H9 (cell line): ENCODE measurements around the gene ARF5. TPM values are rescaled to one million over a fixed set of nuclear protein-coding genes. Genes with fewer than 3 reads are reported as not detected.

ENCODE experiments used
- DNase-seq: peaks from one replicate; pipeline ENCODE4 v3.0.0-alpha.2; 2017
- H2AFZ ChIP-seq: one replicate; pipeline ENCODE4 v1.6.1; 2013; ENCODE audit warnings: mild to moderate bottlenecking, low read length, control low read depth, moderate library complexity
- H2AK5ac ChIP-seq: 2 replicates; pipeline ENCODE4 v1.6.1; 2013; ENCODE audit warnings: low read length, control low read depth, mixed read lengths; ENCODE audit not compliant: insufficient read length
- H2BK120ac ChIP-seq: one replicate; pipeline ENCODE4 v1.6.1; 2013; ENCODE audit warnings: low read depth, mild to moderate bottlenecking, low read length, control low read depth, inconsistent platforms; ENCODE audit not compliant: poor library complexity, severe bottlenecking
- H2BK12ac ChIP-seq: 2 replicates; pipeline ENCODE4 v1.6.1; 2013; ENCODE audit warnings: low read length, control low read depth, mixed read lengths, low read depth; ENCODE audit not compliant: insufficient read length
- H2BK15ac ChIP-seq: 2 replicates; pipeline ENCODE4 v1.6.1; 2013; ENCODE audit warnings: low read depth, low read length, control low read depth
- H2BK20ac ChIP-seq: one replicate; pipeline ENCODE4 v1.6.1; 2013; ENCODE audit warnings: low read depth, mild to moderate bottlenecking, low read length, control low read depth, inconsistent platforms; ENCODE audit not compliant: poor library complexity, severe bottlenecking
- H2BK5ac ChIP-seq: 2 replicates; pipeline ENCODE4 v1.6.1; 2013; ENCODE audit warnings: low read length, control low read depth, mixed read lengths; ENCODE audit not compliant: insufficient read length
- H3K14ac ChIP-seq: 2 replicates; pipeline ENCODE4 v1.6.1; 2013; ENCODE audit warnings: low read length, control low read depth; ENCODE audit not compliant: insufficient read depth
- H3K18ac ChIP-seq: 2 replicates; pipeline ENCODE4 v1.6.1; 2013; ENCODE audit warnings: low read depth, mild to moderate bottlenecking, mixed read lengths, low read length, control low read depth; ENCODE audit not compliant: insufficient read length
- H3K23ac ChIP-seq: 2 replicates; pipeline ENCODE4 v1.6.1; 2013; ENCODE audit warnings: low read length, control low read depth, mixed read lengths, low read depth; ENCODE audit not compliant: insufficient read length
- H3K23me2 ChIP-seq: 2 replicates; pipeline ENCODE4 v1.6.1; 2013; ENCODE audit warnings: low read depth, mild to moderate bottlenecking, mixed read lengths, low read length, control low read depth; ENCODE audit not compliant: insufficient read length, poor library complexity, severe bottlenecking
- H3K27ac ChIP-seq: 2 replicates; pipeline ENCODE4 v1.5.1; 2013; ENCODE audit warnings: low read length, control low read depth, mixed read lengths, low read depth; ENCODE audit not compliant: insufficient read length
- H3K27me3 ChIP-seq: 2 replicates; pipeline ENCODE4 v1.6.1; 2013; ENCODE audit warnings: low read length, control low read depth, inconsistent platforms; ENCODE audit not compliant: insufficient read depth
- H3K4ac ChIP-seq: 2 replicates; pipeline ENCODE4 v1.6.1; 2013; ENCODE audit warnings: low read depth, mild to moderate bottlenecking, control low read depth, inconsistent platforms, low read length, moderate library complexity
- H3K4me1 ChIP-seq: 2 replicates; pipeline ENCODE4 v1.6.1; 2013; ENCODE audit warnings: low read length, control low read depth, inconsistent platforms; ENCODE audit not compliant: insufficient read depth
- H3K4me2 ChIP-seq: 2 replicates; pipeline ENCODE4 v1.6.1; 2013; ENCODE audit warnings: low read length, control low read depth, mixed read lengths; ENCODE audit not compliant: insufficient read length, insufficient read depth
- H3K56ac ChIP-seq: 2 replicates; pipeline ENCODE4 v1.6.1; 2013; ENCODE audit warnings: low read depth, mild to moderate bottlenecking, mixed read lengths, low read length, control low read depth; ENCODE audit not compliant: insufficient read length
- H3K79me1 ChIP-seq: 2 replicates; pipeline ENCODE4 v1.6.1; 2013; ENCODE audit warnings: low read depth, mild to moderate bottlenecking, moderate library complexity, low read length, control low read depth, inconsistent platforms; ENCODE audit not compliant: insufficient read depth, poor library complexity, severe bottlenecking
- H3K79me2 ChIP-seq: 2 replicates; pipeline ENCODE4 v1.6.1; 2013; ENCODE audit warnings: low read length, control low read depth, inconsistent platforms; ENCODE audit not compliant: insufficient read depth
- H3K9ac ChIP-seq: 2 replicates; pipeline ENCODE4 v1.6.1; 2013; ENCODE audit warnings: low read length, control low read depth, mixed read lengths; ENCODE audit not compliant: insufficient read length; ENCODE audit errors: extremely low read depth
- H3K9me3 ChIP-seq: one replicate; pipeline ENCODE4 v1.6.1; 2013; ENCODE audit warnings: low read depth, low read length, inconsistent platforms; ENCODE audit not compliant: control insufficient read depth
- H3T11ph ChIP-seq: one replicate; pipeline ENCODE4 v1.6.1; 2013; ENCODE audit warnings: mild to moderate bottlenecking, low read length, control low read depth, inconsistent platforms
- H4K20me1 ChIP-seq: one replicate; pipeline ENCODE4 v1.6.1; 2013; ENCODE audit not compliant: control insufficient read depth, insufficient read length, insufficient read depth
- H4K5ac ChIP-seq: 2 replicates; pipeline ENCODE4 v1.6.1; 2013; ENCODE audit warnings: low read depth, mild to moderate bottlenecking, mixed read lengths, low read length, control low read depth; ENCODE audit not compliant: insufficient read length
- H4K8ac ChIP-seq: replicated peaks from 2 replicates; pipeline ENCODE4 v1.6.1; 2013; ENCODE audit warnings: low read length, control low read depth, mixed read lengths, low read depth; ENCODE audit not compliant: insufficient read length
- H4K91ac ChIP-seq: 2 replicates; pipeline ENCODE4 v1.6.1; 2013; ENCODE audit warnings: low read depth, mild to moderate bottlenecking, moderate library complexity, mixed read lengths, low read length, control low read depth; ENCODE audit not compliant: insufficient read length
- H3K27ac Mint-ChIP-seq, 3 experiments: 2 replicates in 2 of 3; 3 replicates in 1 of 3; pipeline ENCODE4 v1.8.0; 2020 to 2021; ENCODE audit warnings: mixed read lengths in 3 of 3, mild to moderate bottlenecking in 1 of 3, moderate library complexity in 1 of 3
- H3K27me3 Mint-ChIP-seq: 2 replicates; pipeline ENCODE4 v1.8.0; 2021; ENCODE audit warnings: low read depth, mild to moderate bottlenecking, moderate library complexity, mixed read lengths
- H3K36me3 Mint-ChIP-seq, 3 experiments: 2 replicates in 2 of 3; 3 replicates in 1 of 3; pipeline ENCODE4 v1.8.0; 2020 to 2021; ENCODE audit warnings: low read depth in 3 of 3, mixed read lengths in 3 of 3; ENCODE audit not compliant: insufficient read depth in 1 of 3
- H3K4me1 Mint-ChIP-seq, 2 experiments: 2 replicates each; pipeline ENCODE4 v1.8.0; 2020; ENCODE audit warnings: mixed read lengths in 2 of 2
- H3K4me3 Mint-ChIP-seq, 2 experiments: 2 replicates in 1 of 2; 3 replicates in 1 of 2; pipeline ENCODE4 v1.8.0; 2020 to 2021; ENCODE audit warnings: mild to moderate bottlenecking in 2 of 2, mixed read lengths in 2 of 2, moderate library complexity in 1 of 2
- H3K9me3 Mint-ChIP-seq, 2 experiments: 2 replicates in 1 of 2; 3 replicates in 1 of 2; pipeline ENCODE4 v1.8.0; 2020; ENCODE audit warnings: mild to moderate bottlenecking in 2 of 2, mixed read lengths in 2 of 2, moderate library complexity in 1 of 2
- WGBS: extraction: QIAGEN DNeasy Blood & Tissue Kit; methylation state at CpG from one replicate; pipeline ENCODE4 v1.1.7; 2013; ENCODE audit warnings: missing lambda C conversion rate, low lambda C conversion rate, mixed read lengths; ENCODE audit not compliant: insufficient read length; ENCODE audit errors: extremely low coverage; 5-methylcytosine and 5-hydroxymethylcytosine counted together
- total RNA-seq: library from RNA; stranded (reverse); gene quantifications from 2 replicates; pipeline ENCODE4 v1.2.1, GENCODE V29; 2021
- TF ChIP-seq, protein P1 (sequence below): fragments of 200-600 bp; sonication (generic); conservative IDR thresholded peaks from 3 replicates; pipeline ENCODE4 v1.8.0; 2021; ENCODE audit warnings: antibody characterized with exemption, mild to moderate bottlenecking

The ARF5 gene
- total RNA-seq, 1 experiment from 2014 or later, result 169 TPM

DNA sequence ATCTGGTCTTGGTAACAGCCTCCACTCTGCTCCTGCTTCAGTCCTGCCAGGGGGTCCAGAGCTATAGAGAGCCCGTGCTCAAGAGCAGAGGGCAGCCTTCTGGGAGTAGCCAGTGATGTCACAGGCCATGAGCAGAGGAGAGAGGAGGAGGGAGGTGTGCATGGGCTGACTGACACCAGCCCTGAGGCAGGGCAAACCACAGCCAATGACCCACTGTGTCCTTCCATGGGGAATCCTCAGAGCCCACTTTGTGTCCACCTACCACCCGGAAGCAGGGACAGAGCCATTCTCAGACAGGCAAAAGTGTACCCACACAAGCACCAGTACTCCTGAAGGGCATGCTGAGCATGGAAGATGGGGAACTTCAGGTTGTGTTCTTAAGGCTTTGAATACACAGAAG, 29.8 kb downstream of the ARF5 start, which contains the start of gene PAX4:
Gene PAX4, minus strand, starts transcription at position 101 of the 400 bp plus-strand sequence. CDS start 2,214 bp downstream, outside the sequence.
- Histone ChIP-seq H3K79me2 (no peaks in the 10 kb centered on the region), H2BK20ac (no peak within 1 kb of the TSS), H3K4ac (no peak within 1 kb of the TSS), H3K79me1 (no peaks in the 10 kb centered on the region), H3T11ph (no peak within 1 kb of the TSS), H2BK12ac (no peak within 1 kb of the TSS), H3K9ac (no peak within 1 kb of the TSS), H2AFZ (no peak within 1 kb of the TSS), H3K27ac (no peak within 1 kb of the TSS), H3K23ac (no peak within 1 kb of the TSS), H2BK5ac (no peak within 1 kb of the TSS), H3K14ac (no peak within 1 kb of the TSS), H4K91ac (no peak within 1 kb of the TSS), H2AK5ac (no peak within 1 kb of the TSS), H4K20me1 (no peaks in the 10 kb centered on the region), H3K27me3 (peaks cover 20% of the 10 kb centered on the region), H2BK15ac (no peak within 1 kb of the TSS), H3K18ac (no peak within 1 kb of the TSS), H3K9me3 (no peaks in the 10 kb centered on the region), H4K5ac (no peak within 1 kb of the TSS), H4K8ac (no peak within 1 kb of the TSS), H2BK120ac (no peak within 1 kb of the TSS), H3K4me2 (no peak within 1 kb of the TSS), H3K56ac (no peak within 1 kb of the TSS), H3K23me2 (peaks cover 16% of the 10 kb centered on the region), H3K4me1 (no peaks in the 10 kb centered on the region)
- DNase-seq, result no peak
- no peak within 1 kb of the TSS; a peak in 1 of 5 replicates for H3K4me3 Mint-ChIP-seq
- no peaks in the 10 kb centered on the region for H3K9me3 Mint-ChIP-seq
- TF ChIP-seq, protein P1, sequence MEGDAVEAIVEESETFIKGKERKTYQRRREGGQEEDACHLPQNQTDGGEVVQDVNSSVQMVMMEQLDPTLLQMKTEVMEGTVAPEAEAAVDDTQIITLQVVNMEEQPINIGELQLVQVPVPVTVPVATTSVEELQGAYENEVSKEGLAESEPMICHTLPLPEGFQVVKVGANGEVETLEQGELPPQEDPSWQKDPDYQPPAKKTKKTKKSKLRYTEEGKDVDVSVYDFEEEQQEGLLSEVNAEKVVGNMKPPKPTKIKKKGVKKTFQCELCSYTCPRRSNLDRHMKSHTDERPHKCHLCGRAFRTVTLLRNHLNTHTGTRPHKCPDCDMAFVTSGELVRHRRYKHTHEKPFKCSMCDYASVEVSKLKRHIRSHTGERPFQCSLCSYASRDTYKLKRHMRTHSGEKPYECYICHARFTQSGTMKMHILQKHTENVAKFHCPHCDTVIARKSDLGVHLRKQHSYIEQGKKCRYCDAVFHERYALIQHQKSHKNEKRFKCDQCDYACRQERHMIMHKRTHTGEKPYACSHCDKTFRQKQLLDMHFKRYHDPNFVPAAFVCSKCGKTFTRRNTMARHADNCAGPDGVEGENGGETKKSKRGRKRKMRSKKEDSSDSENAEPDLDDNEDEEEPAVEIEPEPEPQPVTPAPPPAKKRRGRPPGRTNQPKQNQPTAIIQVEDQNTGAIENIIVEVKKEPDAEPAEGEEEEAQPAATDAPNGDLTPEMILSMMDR, result no peak
- no CpG with 5 or more reads among the region's 2 CpGs for WGBS
- H3K4me1 Mint-ChIP-seq, result peaks cover 20% of the 10 kb centered on the region in 2 experiments
- H3K27me3 Mint-ChIP-seq, result peaks cover 95% of the 10 kb centered on the region
- no peak within 1 kb of the TSS for H3K27ac Mint-ChIP-seq
- H3K36me3 Mint-ChIP-seq, result no peaks in the 10 kb centered on the region; a peak in 1 of 7 replicates
